Endodermal cell (in vitro differentiated cells): ENCODE results near the gene TSPAN4. TPM values are rescaled to one million over a fixed set of nuclear protein-coding genes. Genes with fewer than 3 reads are reported as not detected.
A peak's percentile ranks its signal among the peaks of the same experiment; 100 is the strongest.

Source experiments
- DNase-seq: peaks from one replicate; pipeline ENCODE4 v3.0.0-alpha.2; 2017
- H3K27ac ChIP-seq: 2 replicates; pipeline ENCODE4 v1.5.1; 2013; ENCODE audit warnings: mild to moderate bottlenecking, low read depth, low read length, moderate library complexity
- H3K27me3 ChIP-seq: 2 replicates; pipeline ENCODE4 v1.6.1; 2013; ENCODE audit warnings: mild to moderate bottlenecking, low read length, moderate library complexity; ENCODE audit not compliant: insufficient read depth, control insufficient read depth, poor library complexity, severe bottlenecking
- H3K36me3 ChIP-seq: 2 replicates; pipeline ENCODE4 v1.7.0; 2013; ENCODE audit warnings: mild to moderate bottlenecking, low read length, moderate library complexity; ENCODE audit not compliant: control insufficient read depth, insufficient read depth
- H3K4me1 ChIP-seq: one replicate; pipeline ENCODE4 v1.7.0; 2013; ENCODE audit warnings: low read length; ENCODE audit not compliant: control insufficient read depth, insufficient read depth
- H3K4me3 ChIP-seq: 2 replicates; pipeline ENCODE4 v1.5.1; 2013; ENCODE audit warnings: mild to moderate bottlenecking, low read length, moderate library complexity
- H3K9ac ChIP-seq: 2 replicates; pipeline ENCODE4 v1.6.1; 2013; ENCODE audit warnings: mild to moderate bottlenecking, low read length, moderate library complexity; ENCODE audit not compliant: poor library complexity, severe bottlenecking; ENCODE audit errors: extremely low read depth
- H3K9me3 ChIP-seq: 2 replicates; pipeline ENCODE4 v1.6.1; 2013; ENCODE audit warnings: mild to moderate bottlenecking, low read length, moderate library complexity; ENCODE audit not compliant: control insufficient read depth
- H3K27ac Mint-ChIP-seq: 2 replicates; pipeline ENCODE4 v1.8.0; 2020; ENCODE audit warnings: mixed read lengths
- H3K27me3 Mint-ChIP-seq: 2 replicates; pipeline ENCODE4 v1.8.0; 2021; ENCODE audit warnings: mild to moderate bottlenecking, mixed read lengths; ENCODE audit not compliant: insufficient read depth
- H3K36me3 Mint-ChIP-seq: 2 replicates; pipeline ENCODE4 v1.8.0; 2020; ENCODE audit warnings: low read depth, mixed read lengths
- H3K4me1 Mint-ChIP-seq: 2 replicates; pipeline ENCODE4 v1.8.0; 2020; ENCODE audit warnings: mixed read lengths
- H3K4me3 Mint-ChIP-seq: 2 replicates; pipeline ENCODE4 v1.8.0; 2020; ENCODE audit warnings: mild to moderate bottlenecking, moderate library complexity, mixed read lengths
- H3K9me3 Mint-ChIP-seq: 2 replicates; pipeline ENCODE4 v1.8.0; 2020; ENCODE audit warnings: mild to moderate bottlenecking, mixed read lengths
- WGBS, 2 experiments: methylation state at CpG; one replicate each; pipeline versions ENCODE4 v1.1.5 to v1.1.7; 2013; ENCODE audit warnings: missing lambda C conversion rate in 2 of 2, mixed read lengths in 1 of 2; ENCODE audit not compliant: insufficient coverage in 1 of 2, insufficient read length in 1 of 2; 5-methylcytosine and 5-hydroxymethylcytosine counted together
- total RNA-seq, 2 donors: library from RNA; stranded (reverse); fragmentation: NEBNext Ultra II Directional in 1 of 2; extraction: Animal tissue kit (Norgen Biotek cat#: 25700) in 1 of 2; gene quantifications; 2 replicates in 1 of 2; 3 replicates in 1 of 2; pipeline ENCODE4 v1.2.1, GENCODE V29; 2021
- TF ChIP-seq, protein P1 (sequence below): fragments of 200-600 bp; sonication (generic); conservative IDR thresholded peaks from 2 replicates; pipeline ENCODE4 v1.5.0; 2021; ENCODE audit warnings: antibody characterized with exemption, mild to moderate bottlenecking

The TSPAN4 gene
- total RNA-seq, 2 donors from 2014 or later = 56.8 to 71.1 TPM

GRCh38 chr11:875769-876301, 33.2 kb downstream of the TSPAN4 start:
- Histone ChIP-seq H3K36me3 (peaks cover 13% of the 10 kb centered on the region), H3K27me3 (no peaks in the 10 kb centered on the region), H3K27ac (no peak overlapping the region), H3K9ac (no peak overlapping the region), H3K4me1 (no peaks in the 10 kb centered on the region), H3K9me3 (no peaks in the 10 kb centered on the region), H3K4me3 (no peak overlapping the region)
- 94 to 97% methylated on average over 21 of the region's 21 CpGs for WGBS, 2 experiments
- Mint-ChIP-seq H3K9me3 (no peaks in the 10 kb centered on the region), H3K4me3 (no peak overlapping the region), H3K27ac (no peak overlapping the region), H3K36me3 (peaks cover 45% of the 10 kb centered on the region), H3K27me3 (no peaks in the 10 kb centered on the region), H3K4me1 (no peaks in the 10 kb centered on the region)
- DNase-seq = no peak
- TF ChIP-seq, protein P1, sequence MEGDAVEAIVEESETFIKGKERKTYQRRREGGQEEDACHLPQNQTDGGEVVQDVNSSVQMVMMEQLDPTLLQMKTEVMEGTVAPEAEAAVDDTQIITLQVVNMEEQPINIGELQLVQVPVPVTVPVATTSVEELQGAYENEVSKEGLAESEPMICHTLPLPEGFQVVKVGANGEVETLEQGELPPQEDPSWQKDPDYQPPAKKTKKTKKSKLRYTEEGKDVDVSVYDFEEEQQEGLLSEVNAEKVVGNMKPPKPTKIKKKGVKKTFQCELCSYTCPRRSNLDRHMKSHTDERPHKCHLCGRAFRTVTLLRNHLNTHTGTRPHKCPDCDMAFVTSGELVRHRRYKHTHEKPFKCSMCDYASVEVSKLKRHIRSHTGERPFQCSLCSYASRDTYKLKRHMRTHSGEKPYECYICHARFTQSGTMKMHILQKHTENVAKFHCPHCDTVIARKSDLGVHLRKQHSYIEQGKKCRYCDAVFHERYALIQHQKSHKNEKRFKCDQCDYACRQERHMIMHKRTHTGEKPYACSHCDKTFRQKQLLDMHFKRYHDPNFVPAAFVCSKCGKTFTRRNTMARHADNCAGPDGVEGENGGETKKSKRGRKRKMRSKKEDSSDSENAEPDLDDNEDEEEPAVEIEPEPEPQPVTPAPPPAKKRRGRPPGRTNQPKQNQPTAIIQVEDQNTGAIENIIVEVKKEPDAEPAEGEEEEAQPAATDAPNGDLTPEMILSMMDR = no peak

GRCh38 chr11:876545-876944, 33.9 kb downstream of the TSPAN4 start:
- WGBS, 2 experiments = 95 to 99% methylated on average over 7 to 12 of the region's 12 CpGs
- no peak overlapping the region for H3K9ac ChIP-seq
- H3K36me3 ChIP-seq = peaks cover 16% of the 10 kb centered on the region
- DNase-seq = no peak
- H3K4me1 Mint-ChIP-seq = no peaks in the 10 kb centered on the region
- H3K4me3 Mint-ChIP-seq = no peak overlapping the region
- H3K27ac Mint-ChIP-seq = no peak overlapping the region
- H3K4me1 ChIP-seq = no peaks in the 10 kb centered on the region
- H3K4me3 ChIP-seq = no peak overlapping the region
- TF ChIP-seq, protein P1 = no peak
- no peaks in the 10 kb centered on the region for H3K9me3 ChIP-seq
- no peaks in the 10 kb centered on the region for H3K27me3 Mint-ChIP-seq
- H3K27ac ChIP-seq = no peak overlapping the region
- peaks cover 48% of the 10 kb centered on the region for H3K36me3 Mint-ChIP-seq
- H3K27me3 ChIP-seq = no peaks in the 10 kb centered on the region
- H3K9me3 Mint-ChIP-seq = no peaks in the 10 kb centered on the region

DNA sequence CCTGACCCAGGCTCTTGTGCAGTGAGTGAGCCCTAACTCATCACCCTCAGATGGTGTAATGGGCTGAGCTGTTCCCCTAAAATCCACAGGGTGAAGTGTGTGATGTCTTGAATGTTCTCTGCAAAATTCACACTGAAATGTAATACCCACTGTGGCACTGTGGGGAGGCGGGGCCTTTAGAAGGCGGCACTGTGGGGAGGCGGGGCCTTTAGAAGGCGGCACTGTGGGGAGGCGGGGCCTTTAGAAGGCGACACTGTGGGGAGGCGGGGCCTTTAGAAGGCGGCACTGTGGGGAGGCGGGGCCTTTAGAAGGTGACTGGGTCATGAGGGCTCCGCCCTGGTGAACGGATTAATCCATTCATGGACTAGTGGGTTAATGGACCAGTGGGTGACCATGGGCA, 34.9 kb downstream of the TSPAN4 start:
- Mint-ChIP-seq H3K4me3 (no peak overlapping the region), H3K36me3 (peaks cover 57% of the 10 kb centered on the region), H3K4me1 (no peaks in the 10 kb centered on the region), H3K27ac (no peak overlapping the region), H3K27me3 (no peaks in the 10 kb centered on the region), H3K9me3 (no peaks in the 10 kb centered on the region)
- Histone ChIP-seq H3K36me3 (peaks cover 18% of the 10 kb centered on the region), H3K9ac (no peak overlapping the region), H3K4me3 (no peak overlapping the region), H3K9me3 (no peaks in the 10 kb centered on the region), H3K27ac (no peak overlapping the region), H3K27me3 (no peaks in the 10 kb centered on the region), H3K4me1 (no peaks in the 10 kb centered on the region)
- WGBS, 2 experiments = 88% methylated on average over 11 of the region's 11 CpGs; no CpG with 5 or more reads in 1 of the 2 experiments
- TF ChIP-seq, protein P1 = no peak
- peak; percentile 89 for DNase-seq
